H1 (cell line): ENCODE measurements around the gene GAB2. TPM values are rescaled to one million over a fixed set of nuclear protein-coding genes. Genes with fewer than 3 reads are reported as not detected.

ENCODE experiments used
- ATF2 ChIP-seq: IDR thresholded peaks from 2 replicates; pipeline ENCODE4 v1.6.1; 2012; ENCODE audit warnings: low read length, inconsistent platforms
- BACH1 ChIP-seq: IDR thresholded peaks from 2 replicates; pipeline ENCODE4 v1.6.1; 2012; ENCODE audit warnings: low read length, improper control_type of control experiment
- EGR1 ChIP-seq: IDR thresholded peaks from 2 replicates; pipeline ENCODE4 v1.6.1; 2011; ENCODE audit warnings: low read depth, low read length, borderline replicate concordance
- FOSL1 ChIP-seq: IDR thresholded peaks from 2 replicates; pipeline ENCODE4 v1.6.1; 2011; ENCODE audit warnings: mild to moderate bottlenecking, low read depth, low read length, moderate library complexity; ENCODE audit not compliant: insufficient read depth
- HDAC6 ChIP-seq: IDR thresholded peaks from one replicate; pipeline ENCODE4 v1.7.1; 2012; ENCODE audit warnings: low read depth, mild to moderate bottlenecking, inconsistent platforms, low read length, moderate library complexity
- POLR2AphosphoS5 ChIP-seq: IDR thresholded peaks from 2 replicates; pipeline ENCODE4 v1.6.1; 2011; ENCODE audit warnings: low read depth, low read length
- SAP30 ChIP-seq: fragments of 300-600 bp; sonication (generic); IDR thresholded peaks from 2 replicates; pipeline ENCODE4 v1.7.1; 2012; ENCODE audit warnings: low read length, moderate library complexity, mild to moderate bottlenecking, inconsistent platforms; ENCODE audit not compliant: insufficient read depth, insufficient replicate concordance
- polyA plus RNA-seq, 7 experiments: library from polyadenylated mRNA; depleted of rRNA in 3 of 7; stranded (reverse) in 5 of 7; unstranded in 2 of 7; fragments of >200 nt in 5 of 7; fragments of 200-250 nt in 2 of 7; gene quantifications; 1 replicate in 5 of 7; 2 replicates in 1 of 7; 4 replicates in 1 of 7; pipeline versions ENCODE4 v1.2.1 to v1.2.3, GENCODE V29; 2011 to 2013; ENCODE audit warnings: missing spikeins in 2 of 7, mixed read lengths in 2 of 7
- total RNA-seq: library from RNA; stranded (reverse); fragmentation: NEBNext Ultra II Directional; extraction: Animal tissue kit (Norgen Biotek cat#: 25700); gene quantifications from 2 replicates; pipeline ENCODE4 v1.2.1, GENCODE V29; 2021

Gene GAB2
- total and polyA plus RNA-seq, 2 of the 8 experiments (the other 6 are each of a cell fraction or from before 2014, with no cell fraction given), result 6.3 to 14.0 TPM

- TF ChIP-seq FOSL1 (no peak), SAP30 (no peak), POLR2AphosphoS5 (no peak), BACH1 (no peak), HDAC6 (no peak), EGR1 (no peak), ATF2 (no peak)
Measured at GRCh38 chr11:78261367-78261766, 156.3 kb downstream of the GAB2 start (continued).
